CD4-positive, alpha-beta T cell (primary cell): Measurements from ENCODE around the gene KIF25. TPM values are rescaled to one million over a fixed set of nuclear protein-coding genes. Genes with fewer than 3 reads are reported as not detected.

Experiments
- ATAC-seq: fragments of 200-7000 bp; cut with Tn5 transposase; one replicate; pipeline ENCODE4 v1.10.0; 2022; ENCODE audit warnings: mild to moderate bottlenecking; ENCODE audit not compliant: poor library complexity
- CTCF ChIA-PET: fragments of 350-600 bp; sonication (Branson Sonifier 250); formaldehyde crosslinking; loops from one replicate; lab custom pipeline; 2021; ENCODE audit warnings: antibody characterized with exemption, inconsistent platforms; lab: Charles Lee
- POLR2A ChIA-PET: fragments of 350-600 bp; sonication (Branson Sonifier 250); formaldehyde crosslinking; loops from one replicate; lab custom pipeline; 2021; ENCODE audit warnings: antibody characterized with exemption, inconsistent platforms; lab: Charles Lee
- DNase-seq, 14 experiments: peaks; one replicate each; pipeline ENCODE4 v3.0.0-alpha.2; 2013 to 2020; ENCODE audit warnings: mixed read lengths in 2 of 14
- H3K27ac ChIP-seq, 2 donors: one replicate each; pipeline versions ENCODE4 v1.5.1 to v1.7.0; 2013; ENCODE audit warnings: low read length in 2 of 2, low read depth in 1 of 2, mild to moderate bottlenecking in 1 of 2
- H3K27me3 ChIP-seq, 2 experiments: 1 replicate in 1 of 2; 2 replicates in 1 of 2; pipeline versions ENCODE4 v1.6.1 to v1.7.0; 2013; ENCODE audit warnings: low read length in 2 of 2, control low read depth in 1 of 2, mild to moderate bottlenecking in 1 of 2, moderate library complexity in 1 of 2; ENCODE audit not compliant: insufficient read depth in 2 of 2, control insufficient read depth in 1 of 2
- H3K36me3 ChIP-seq: one replicate; pipeline ENCODE4 v1.6.1; 2013; ENCODE audit warnings: low read length, control low read depth; ENCODE audit not compliant: insufficient read depth
- H3K4me1 ChIP-seq: one replicate; pipeline ENCODE4 v1.6.1; 2013; ENCODE audit warnings: low read length, control low read depth; ENCODE audit not compliant: insufficient read depth
- H3K4me3 ChIP-seq: one replicate; pipeline ENCODE4 v1.5.1; 2013; ENCODE audit warnings: mild to moderate bottlenecking, low read length, moderate library complexity
- H3K9me3 ChIP-seq, 2 experiments: 1 replicate in 1 of 2; 2 replicates in 1 of 2; pipeline versions ENCODE4 v1.6.1 to v1.7.0; 2013; ENCODE audit warnings: low read length in 2 of 2, mild to moderate bottlenecking in 2 of 2, control low read depth in 1 of 2, moderate library complexity in 1 of 2; ENCODE audit not compliant: control insufficient read depth in 1 of 2, insufficient read depth in 1 of 2
- H3K27ac Mint-ChIP-seq: one replicate; pipeline ENCODE4 v1.8.0; 2020; ENCODE audit warnings: mixed read lengths
- H3K27me3 Mint-ChIP-seq: one replicate; pipeline ENCODE4 v1.8.0; 2021; ENCODE audit warnings: mixed read lengths
- H3K36me3 Mint-ChIP-seq: one replicate; pipeline ENCODE4 v1.8.0; 2021; ENCODE audit warnings: low read depth, mixed read lengths
- H3K4me1 Mint-ChIP-seq: one replicate; pipeline ENCODE4 v1.8.0; 2021; ENCODE audit warnings: low read depth, mixed read lengths
- H3K4me3 Mint-ChIP-seq: one replicate; pipeline ENCODE4 v1.8.0; 2020; ENCODE audit warnings: mild to moderate bottlenecking, mixed read lengths
- H3K9me3 Mint-ChIP-seq: one replicate; pipeline ENCODE4 v1.8.0; 2020; ENCODE audit warnings: mixed read lengths
- intact Hi-C, 2 experiments: fragments of 100-400 bp; cut with DNase I in 1 of 2; cut with micrococcal nuclease in 1 of 2; formaldehyde crosslinking; loops; one replicate each; pipeline versions ENCODE4 v1.15.1 to v1.9.0; 2023 to 2025; cut with DNase I, micrococcal nuclease
- total RNA-seq, 174 experiments: library from RNA in 2 of 174; stranded (reverse) in 2 of 174; gene quantifications; one replicate each; pipeline ENCODE4 v1.2.3 and lab custom pipeline; 2021 to 2026
- TF ChIP-seq, protein P1 (sequence below): fragments of 200-600 bp; IDR thresholded peaks from one replicate; pipeline ENCODE4 v1.8.0; 2022; ENCODE audit warnings: antibody characterized with exemption, mild to moderate bottlenecking

Gene KIF25
- total RNA-seq, 2 experiments from 2014 or later = not detected

DNA sequence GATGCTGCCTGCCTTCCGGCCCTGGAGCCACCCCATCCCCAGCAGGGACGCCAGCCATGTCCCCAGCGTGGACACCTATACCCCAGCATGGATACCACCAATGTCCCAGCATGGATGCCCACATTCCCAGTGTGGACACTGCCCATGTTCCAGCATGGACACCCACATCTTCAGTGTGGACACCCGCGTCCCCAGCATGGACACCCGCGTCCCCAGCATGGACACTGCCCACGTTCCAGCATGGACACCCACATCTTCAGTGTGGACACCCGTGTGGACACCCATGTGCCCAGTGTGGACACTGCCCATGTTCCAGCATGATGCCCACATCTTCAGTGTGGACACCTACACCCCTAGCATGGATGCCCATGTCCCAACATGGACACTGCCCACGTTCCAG lies 88.6 kb downstream of the KIF25 start:
- H3K27me3 ChIP-seq = no peaks in the 10 kb centered on the region
- no peaks in the 10 kb centered on the region for H3K4me1 ChIP-seq
- intact Hi-C loops = no loop called here
- DNase-seq = no peak
- ATAC-seq = no peak
- TF ChIP-seq, protein P1, sequence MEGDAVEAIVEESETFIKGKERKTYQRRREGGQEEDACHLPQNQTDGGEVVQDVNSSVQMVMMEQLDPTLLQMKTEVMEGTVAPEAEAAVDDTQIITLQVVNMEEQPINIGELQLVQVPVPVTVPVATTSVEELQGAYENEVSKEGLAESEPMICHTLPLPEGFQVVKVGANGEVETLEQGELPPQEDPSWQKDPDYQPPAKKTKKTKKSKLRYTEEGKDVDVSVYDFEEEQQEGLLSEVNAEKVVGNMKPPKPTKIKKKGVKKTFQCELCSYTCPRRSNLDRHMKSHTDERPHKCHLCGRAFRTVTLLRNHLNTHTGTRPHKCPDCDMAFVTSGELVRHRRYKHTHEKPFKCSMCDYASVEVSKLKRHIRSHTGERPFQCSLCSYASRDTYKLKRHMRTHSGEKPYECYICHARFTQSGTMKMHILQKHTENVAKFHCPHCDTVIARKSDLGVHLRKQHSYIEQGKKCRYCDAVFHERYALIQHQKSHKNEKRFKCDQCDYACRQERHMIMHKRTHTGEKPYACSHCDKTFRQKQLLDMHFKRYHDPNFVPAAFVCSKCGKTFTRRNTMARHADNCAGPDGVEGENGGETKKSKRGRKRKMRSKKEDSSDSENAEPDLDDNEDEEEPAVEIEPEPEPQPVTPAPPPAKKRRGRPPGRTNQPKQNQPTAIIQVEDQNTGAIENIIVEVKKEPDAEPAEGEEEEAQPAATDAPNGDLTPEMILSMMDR = no peak
- H3K4me3 ChIP-seq = no peak overlapping the region
- Mint-ChIP-seq H3K27ac (no peak overlapping the region), H3K9me3 (no peaks in the 10 kb centered on the region), H3K27me3 (no peaks in the 10 kb centered on the region), H3K36me3 (no peaks in the 10 kb centered on the region), H3K4me1 (no peaks in the 10 kb centered on the region), H3K4me3 (no peak overlapping the region)
- no peak overlapping the region for H3K27ac ChIP-seq
- ChIA-PET POLR2A (no interaction called here), CTCF (no interaction called here)
- no peaks in the 10 kb centered on the region for H3K36me3 ChIP-seq
- H3K9me3 ChIP-seq = peaks cover 0 to 22% of the 10 kb centered on the region in 2 experiments

- Mint-ChIP-seq H3K4me1 (no peaks in the 10 kb centered on the region), H3K27ac (no peak overlapping the region), H3K9me3 (no peaks in the 10 kb centered on the region), H3K27me3 (no peaks in the 10 kb centered on the region), H3K36me3 (no peaks in the 10 kb centered on the region), H3K4me3 (no peak overlapping the region)
- TF ChIP-seq, protein P1 = no peak
- H3K27ac ChIP-seq = no peak overlapping the region
- intact Hi-C loops = no loop called here
- no peaks in the 10 kb centered on the region for H3K36me3 ChIP-seq
- no peaks in the 10 kb centered on the region for H3K4me1 ChIP-seq
- ChIA-PET POLR2A (no interaction called here), CTCF (no interaction called here)
- peaks cover 0 to 28% of the 10 kb centered on the region in 2 experiments for H3K9me3 ChIP-seq
- H3K4me3 ChIP-seq = no peak overlapping the region
- ATAC-seq (no peak), DNase-seq (no peak)
- no peaks in the 10 kb centered on the region for H3K27me3 ChIP-seq
Observed at GRCh38 chr6:168086616-168087015, 89.1 kb downstream of the KIF25 start.

DNA sequence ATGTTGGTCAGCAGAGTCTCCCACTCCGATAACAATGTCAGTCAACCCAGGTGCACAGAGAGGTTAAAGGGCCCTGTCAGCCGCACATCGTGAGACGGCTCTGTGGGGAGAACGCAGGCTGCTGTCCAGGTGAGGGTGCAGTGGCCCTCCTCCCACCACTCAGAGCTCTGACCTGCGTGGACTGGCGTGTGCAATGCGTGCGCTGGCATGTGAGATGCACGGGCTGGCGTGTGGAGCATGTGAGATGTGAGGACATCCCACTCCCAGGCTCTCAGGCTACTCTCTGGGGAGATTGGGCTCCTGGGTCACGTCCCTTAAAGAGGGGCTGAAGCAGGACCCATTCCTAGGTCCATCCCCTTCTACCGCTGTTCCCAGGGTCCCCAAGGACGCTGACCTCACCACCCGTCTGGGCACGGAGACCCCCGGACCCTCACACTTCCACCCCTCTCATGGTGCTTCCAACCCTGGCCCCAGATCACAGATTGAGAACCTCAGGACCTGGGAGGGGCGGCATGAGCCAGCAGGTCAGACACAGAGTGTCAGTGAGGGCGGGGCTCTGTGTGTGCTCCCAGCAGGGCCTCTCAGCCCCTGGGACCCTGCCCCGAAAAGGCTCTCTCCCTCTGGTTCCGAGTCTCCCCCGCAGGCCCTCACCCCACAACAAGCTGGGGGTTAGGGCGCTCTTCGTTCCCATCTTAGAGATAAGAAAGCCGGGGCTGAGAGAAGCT lies 90.1 kb downstream of the KIF25 start:
- Mint-ChIP-seq H3K4me1 (no peaks in the 10 kb centered on the region), H3K4me3 (no peak overlapping the region), H3K27me3 (no peaks in the 10 kb centered on the region), H3K36me3 (no peaks in the 10 kb centered on the region), H3K9me3 (no peaks in the 10 kb centered on the region), H3K27ac (no peak overlapping the region)
- H3K27me3 ChIP-seq = no peaks in the 10 kb centered on the region
- CTCF ChIA-PET = no interaction called here
- H3K36me3 ChIP-seq = no peaks in the 10 kb centered on the region
- H3K4me1 ChIP-seq = no peaks in the 10 kb centered on the region
- POLR2A ChIA-PET = no interaction called here
- DNase-seq = no peak
- no peak overlapping the region for H3K27ac ChIP-seq
- TF ChIP-seq, protein P1 = no peak
- no peak for ATAC-seq
- intact Hi-C loops = no loop called here
- peaks cover 0 to 37% of the 10 kb centered on the region in 2 experiments for H3K9me3 ChIP-seq
- H3K4me3 ChIP-seq = no peak overlapping the region
